ENCODE data around the gene MYZAP.
A peak's percentile ranks its signal among the peaks of the same experiment; 100 is the strongest.

MYZAP gene

GRCh38 chr15:57690341-57690966 lies 98.8 kb downstream of the MYZAP start:
- no peak overlapping the region for H3K4me3 ChIP-seq (replicated peaks; ENCODE audit: low read depth, low read length)
- TF ChIP-seq CTCF (IDR thresholded peaks at IDR 0.05; ENCODE audit: low read depth, low read length, missing control alignments), result no peak
- no peak for DNase-seq (ENCODE audit: extremely low read depth, low read depth)

GRCh38 chr15:57691082-57691481 lies 99.4 kb downstream of the MYZAP start:
- TF ChIP-seq CTCF (IDR thresholded peaks at IDR 0.05; ENCODE audit: low read depth, low read length, missing control alignments), result no peak
- no peak for DNase-seq (ENCODE audit: extremely low read depth, low read depth)
- H3K4me3 ChIP-seq (replicated peaks; ENCODE audit: low read depth, low read length), result no peak overlapping the region

- DNase-seq (ENCODE audit: extremely low read depth, low read depth), result no peak
- H3K4me3 ChIP-seq (replicated peaks; ENCODE audit: low read depth, low read length), result no peak overlapping the region
- no peak for TF ChIP-seq CTCF (IDR thresholded peaks at IDR 0.05; ENCODE audit: low read depth, low read length, missing control alignments)
These were observed 101.0 kb downstream of the MYZAP start for GRCh38 chr15:57692709-57693108.

GRCh38 chr15:57694279-57694678 lies 102.6 kb downstream of the MYZAP start:
- no peak for TF ChIP-seq CTCF (IDR thresholded peaks at IDR 0.05; ENCODE audit: low read depth, low read length, missing control alignments)
- H3K4me3 ChIP-seq (replicated peaks; ENCODE audit: low read depth, low read length), result no peak overlapping the region
- peak; percentile 55 for DNase-seq (ENCODE audit: extremely low read depth, low read depth)

- no peak for TF ChIP-seq CTCF (IDR thresholded peaks at IDR 0.05; ENCODE audit: low read depth, low read length, missing control alignments)
- DNase-seq (ENCODE audit: extremely low read depth, low read depth), result no peak
These were observed 104.4 kb downstream of the MYZAP start for GRCh38 chr15:57696146-57696545.

GRCh38 chr15:57697588-57697987 lies 105.9 kb downstream of the MYZAP start:
- no peak overlapping the region for H3K4me3 ChIP-seq (replicated peaks; ENCODE audit: low read depth, low read length)
- DNase-seq (ENCODE audit: extremely low read depth, low read depth), result no peak
- TF ChIP-seq CTCF (IDR thresholded peaks at IDR 0.05; ENCODE audit: low read depth, low read length, missing control alignments), result no peak

More at GRCh38 chr15:57696146-57696545, 104.4 kb downstream of the MYZAP start:
- H3K4me3 ChIP-seq (replicated peaks; ENCODE audit: low read depth, low read length), result no peak overlapping the region

- no peak for DNase-seq (ENCODE audit: extremely low read depth, low read depth)
- H3K4me3 ChIP-seq (replicated peaks; ENCODE audit: low read depth, low read length), result no peak overlapping the region
- no peak for TF ChIP-seq CTCF (IDR thresholded peaks at IDR 0.05; ENCODE audit: low read depth, low read length, missing control alignments)
These were observed 106.5 kb downstream of the MYZAP start for GRCh38 chr15:57698243-57698642.
